Measurements from ENCODE around the gene CCDC85B. TPM values are rescaled to one million over a fixed set of nuclear protein-coding genes. Genes with fewer than 3 reads are reported as not detected.
A peak's percentile ranks its signal among the peaks of the same experiment; 100 is the strongest.

CCDC85B gene
- total RNA-seq, 1 donor from 2014 or later, result 28.6 TPM

GRCh38 chr11:65870307-65870658 lies 20.2 kb upstream of the CCDC85B start:
- intact Hi-C loops (cut with DNase I), result no loop called here
- Histone ChIP-seq H3K4me1 (peaks cover 26% of the 10 kb centered on the region), H3K36me3 (peaks cover 41% of the 10 kb centered on the region), H3K27me3 (ENCODE audit: low read depth) (no peaks in the 10 kb centered on the region), H3K4me3 (no peak overlapping the region), H3K9me3 (no peaks in the 10 kb centered on the region), H3K27ac (no peak overlapping the region)
- ATAC-seq, result no peak
- peak; percentile 48 for DNase-seq
- TF ChIP-seq, protein P1, sequence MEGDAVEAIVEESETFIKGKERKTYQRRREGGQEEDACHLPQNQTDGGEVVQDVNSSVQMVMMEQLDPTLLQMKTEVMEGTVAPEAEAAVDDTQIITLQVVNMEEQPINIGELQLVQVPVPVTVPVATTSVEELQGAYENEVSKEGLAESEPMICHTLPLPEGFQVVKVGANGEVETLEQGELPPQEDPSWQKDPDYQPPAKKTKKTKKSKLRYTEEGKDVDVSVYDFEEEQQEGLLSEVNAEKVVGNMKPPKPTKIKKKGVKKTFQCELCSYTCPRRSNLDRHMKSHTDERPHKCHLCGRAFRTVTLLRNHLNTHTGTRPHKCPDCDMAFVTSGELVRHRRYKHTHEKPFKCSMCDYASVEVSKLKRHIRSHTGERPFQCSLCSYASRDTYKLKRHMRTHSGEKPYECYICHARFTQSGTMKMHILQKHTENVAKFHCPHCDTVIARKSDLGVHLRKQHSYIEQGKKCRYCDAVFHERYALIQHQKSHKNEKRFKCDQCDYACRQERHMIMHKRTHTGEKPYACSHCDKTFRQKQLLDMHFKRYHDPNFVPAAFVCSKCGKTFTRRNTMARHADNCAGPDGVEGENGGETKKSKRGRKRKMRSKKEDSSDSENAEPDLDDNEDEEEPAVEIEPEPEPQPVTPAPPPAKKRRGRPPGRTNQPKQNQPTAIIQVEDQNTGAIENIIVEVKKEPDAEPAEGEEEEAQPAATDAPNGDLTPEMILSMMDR (IDR thresholded peaks at IDR 0.05), result no peak

GRCh38 chr11:65870706-65871681 lies 19.5 kb upstream of the CCDC85B start:
- DNase-seq, result peak; percentile 53
- H3K27ac ChIP-seq, result peak overlapping the region; percentile 87
- ATAC-seq, result no peak

GRCh38 chr11:65871811-65872548 lies 18.5 kb upstream of the CCDC85B start:
- no peaks in the 10 kb centered on the region for H3K27me3 ChIP-seq (ENCODE audit: low read depth)
- peak; percentile 57 for DNase-seq
- peaks cover 26% of the 10 kb centered on the region for H3K4me1 ChIP-seq
- peak overlapping the region; percentile 62 for H3K4me3 ChIP-seq
- ATAC-seq, result peak; percentile 1 to 23
- H3K9me3 ChIP-seq, result no peaks in the 10 kb centered on the region
- intact Hi-C loops (cut with DNase I), result no loop called here
- H3K36me3 ChIP-seq, result peaks cover 24% of the 10 kb centered on the region
- peak overlapping the region; percentile 87 for H3K27ac ChIP-seq
- TF ChIP-seq, protein P1 (IDR thresholded peaks at IDR 0.05), result no peak

More at GRCh38 chr11:65870706-65871681, 19.5 kb upstream of the CCDC85B start:
- peaks cover 34% of the 10 kb centered on the region for H3K36me3 ChIP-seq
- intact Hi-C loops (cut with DNase I), result no loop called here
- no peaks in the 10 kb centered on the region for H3K27me3 ChIP-seq (ENCODE audit: low read depth)
- H3K9me3 ChIP-seq, result no peaks in the 10 kb centered on the region
- TF ChIP-seq, protein P1 (IDR thresholded peaks at IDR 0.05), result no peak
- H3K4me1 ChIP-seq, result peaks cover 26% of the 10 kb centered on the region
- peak overlapping the region; percentile 62 for H3K4me3 ChIP-seq

DNA sequence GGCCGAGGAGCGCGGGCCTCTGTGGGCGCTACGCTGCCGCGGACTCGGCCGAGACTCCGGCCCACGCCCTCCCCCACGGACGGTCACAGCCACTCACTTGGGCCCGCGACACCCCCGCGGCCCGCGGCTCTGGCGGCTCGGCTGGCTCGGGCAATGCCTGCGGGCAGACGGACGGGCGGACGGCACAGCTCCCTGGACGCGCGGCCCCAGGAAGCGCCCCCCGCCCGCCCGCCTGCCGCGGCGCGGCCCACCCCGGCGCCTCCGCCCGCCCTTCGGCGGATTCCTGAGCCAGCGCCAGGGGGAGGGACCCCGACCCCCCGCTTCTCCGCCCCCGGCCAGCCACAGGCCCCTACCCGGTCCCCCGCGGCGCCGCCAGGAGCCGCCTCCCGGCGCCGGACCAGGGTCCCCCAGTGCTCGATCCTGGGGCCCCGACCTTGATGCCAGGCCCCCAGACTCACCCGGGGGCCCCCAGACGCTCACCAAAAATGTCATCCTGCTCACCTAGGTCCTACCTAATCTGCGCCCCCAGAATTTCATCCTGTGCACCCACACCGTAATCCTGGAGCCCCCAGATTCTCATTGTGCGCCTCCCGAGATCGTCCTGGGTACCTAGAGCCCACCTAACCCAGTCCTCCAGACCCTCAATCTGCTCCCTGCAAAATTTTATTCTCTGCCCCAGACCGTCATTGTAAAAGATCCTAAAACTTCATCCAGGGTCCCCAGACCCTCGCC lies 17.7 kb upstream of the CCDC85B start, which contains the start of gene EFEMP2:
EFEMP2 (minus strand) TSS at position 215 of the 732 bp plus-strand sequence. CDS start 446 bp downstream, outside the sequence.
- no peaks in the 10 kb centered on the region for H3K27me3 ChIP-seq (ENCODE audit: low read depth)
- ATAC-seq (peak; percentile 40 to 54), DNase-seq (peak; percentile 64)
- H3K4me3 ChIP-seq, result peak within 1 kb of the TSS; percentile 62
- no peaks in the 10 kb centered on the region for H3K9me3 ChIP-seq
- intact Hi-C loops (cut with DNase I), result no loop called here
- TF ChIP-seq, protein P1 (IDR thresholded peaks at IDR 0.05), result no peak
- H3K4me1 ChIP-seq, result peaks cover 26% of the 10 kb centered on the region
- H3K27ac ChIP-seq, result peak within 1 kb of the TSS; percentile 87
- peaks cover 17% of the 10 kb centered on the region for H3K36me3 ChIP-seq

All from lower lobe of right lung (tissue), 2 donors.